Caco-2 (cell line): ENCODE results near the gene TIAM1. TPM values are rescaled to one million over a fixed set of nuclear protein-coding genes. Genes with fewer than 3 reads are reported as not detected.

Experiments
- BruUV-seq: library from RNA; stranded (reverse); fragments of 400-500 nt; replicated peaks from 2 replicates; lab custom pipeline; 2021; lab: Mats Ljungman, UMichigan
- CTCF ChIA-PET: fragments of 300-600 bp; sonication (Branson Sonifier 250); formaldehyde crosslinking; loops from one replicate; lab custom pipeline; 2022; ENCODE audit warnings: antibody characterized with exemption; lab: Charles Lee
- POLR2A ChIA-PET: fragments of 300-600 bp; sonication (Branson Sonifier 250); formaldehyde crosslinking; loops from one replicate; lab custom pipeline; 2022; ENCODE audit warnings: antibody characterized with exemption; lab: Charles Lee
- DNase-seq, 2 experiments: peaks; one replicate each; pipeline versions ENCODE4 v3.0.0 to v3.0.0-alpha.2; 2020 to 2022
- H3K27me3 ChIP-seq: replicated peaks from 2 replicates; pipeline ENCODE4 v1.6.0; 2011; ENCODE audit warnings: low read length; ENCODE audit not compliant: control insufficient read depth, insufficient read depth
- H3K36me3 ChIP-seq: 2 replicates; pipeline ENCODE4 v1.5.1; 2011; ENCODE audit warnings: low read length; ENCODE audit not compliant: control insufficient read depth, insufficient read depth
- H3K4me1 ChIP-seq: fragments of 250-450 bp; sonication (Bioruptor Pico); 2 replicates; pipeline ENCODE4 v1.5.1; 2020; ENCODE audit warnings: mild to moderate bottlenecking
- H3K4me3 ChIP-seq: 2 replicates; pipeline ENCODE4 v1.5.1; 2011; ENCODE audit warnings: low read depth, mild to moderate bottlenecking, control low read depth, low read length
- H3K9me3 ChIP-seq: fragments of 250-450 bp; sonication (Bioruptor Pico); 2 replicates; pipeline ENCODE4 v1.5.1; 2020; ENCODE audit warnings: mild to moderate bottlenecking, moderate library complexity
- H3K27ac Mint-ChIP-seq: one replicate; pipeline ENCODE4 v1.8.0; 2022; ENCODE audit warnings: mixed read lengths; ENCODE audit not compliant: unreplicated experiment
- H3K27me3 Mint-ChIP-seq: one replicate; pipeline ENCODE4 v1.8.0; 2022; ENCODE audit warnings: mixed read lengths; ENCODE audit not compliant: insufficient read depth, unreplicated experiment
- H3K36me3 Mint-ChIP-seq: one replicate; pipeline ENCODE4 v1.8.0; 2022; ENCODE audit warnings: mild to moderate bottlenecking, mixed read lengths; ENCODE audit not compliant: insufficient read depth, unreplicated experiment
- H3K4me1 Mint-ChIP-seq: one replicate; pipeline ENCODE4 v1.8.0; 2022; ENCODE audit warnings: low read depth, mixed read lengths; ENCODE audit not compliant: unreplicated experiment
- H3K4me3 Mint-ChIP-seq: one replicate; pipeline ENCODE4 v1.8.0; 2022; ENCODE audit warnings: mild to moderate bottlenecking, moderate library complexity, mixed read lengths; ENCODE audit not compliant: unreplicated experiment
- H3K9me3 Mint-ChIP-seq: one replicate; pipeline ENCODE4 v1.8.0; 2022; ENCODE audit warnings: mixed read lengths; ENCODE audit not compliant: unreplicated experiment
- intact Hi-C: fragments of 100-400 bp; cut with micrococcal nuclease; formaldehyde crosslinking; loops from one replicate; pipeline ENCODE4 v1.10.0; 2022; ENCODE audit not compliant: unreplicated experiment
- total RNA-seq: library from RNA; stranded (reverse); gene quantifications from 2 replicates; pipeline ENCODE4 v1.2.3, GENCODE V29; 2022
- TF ChIP-seq, protein P1 (sequence below), 2 experiments: fragments of 200-600 bp in 1 of 2; IDR thresholded peaks; 1 replicate in 1 of 2; 2 replicates in 1 of 2; pipeline versions ENCODE4 v1.5.1 to v1.8.0; 2011 to 2022; ENCODE audit warnings: antibody characterized with exemption in 1 of 2, control low read depth in 1 of 2, inconsistent platforms in 1 of 2, low read depth in 1 of 2, low read length in 1 of 2, mild to moderate bottlenecking in 1 of 2, moderate library complexity in 1 of 2; ENCODE audit not compliant: insufficient read depth in 1 of 2, severe bottlenecking in 1 of 2, unreplicated experiment in 1 of 2

TIAM1 gene
- total RNA-seq, 1 experiment from 2014 or later: 5.2 TPM

DNA sequence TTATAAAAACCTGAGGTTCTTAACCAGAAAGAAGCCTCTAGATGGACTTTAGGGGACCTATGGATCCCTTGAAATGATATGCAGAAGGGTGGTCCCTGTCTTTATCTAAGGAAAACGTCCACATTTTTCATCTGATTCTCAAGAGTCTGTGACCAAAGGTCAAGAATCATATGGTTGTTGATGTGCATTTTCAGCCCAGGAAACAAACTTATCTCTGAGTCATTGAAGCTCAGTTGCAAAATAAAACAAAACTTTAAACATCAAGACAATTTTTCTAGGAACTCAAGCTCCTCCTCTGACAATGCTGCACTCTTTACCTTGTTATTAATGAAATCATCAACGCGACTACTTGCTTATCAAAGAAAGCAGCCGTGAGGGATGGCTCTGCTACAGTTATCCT is 83.3 kb downstream of the TIAM1 start:
- H3K4me1 ChIP-seq: no peaks in the 10 kb centered on the region
- H3K27me3 ChIP-seq: no peaks in the 10 kb centered on the region
- TF ChIP-seq, protein P1, sequence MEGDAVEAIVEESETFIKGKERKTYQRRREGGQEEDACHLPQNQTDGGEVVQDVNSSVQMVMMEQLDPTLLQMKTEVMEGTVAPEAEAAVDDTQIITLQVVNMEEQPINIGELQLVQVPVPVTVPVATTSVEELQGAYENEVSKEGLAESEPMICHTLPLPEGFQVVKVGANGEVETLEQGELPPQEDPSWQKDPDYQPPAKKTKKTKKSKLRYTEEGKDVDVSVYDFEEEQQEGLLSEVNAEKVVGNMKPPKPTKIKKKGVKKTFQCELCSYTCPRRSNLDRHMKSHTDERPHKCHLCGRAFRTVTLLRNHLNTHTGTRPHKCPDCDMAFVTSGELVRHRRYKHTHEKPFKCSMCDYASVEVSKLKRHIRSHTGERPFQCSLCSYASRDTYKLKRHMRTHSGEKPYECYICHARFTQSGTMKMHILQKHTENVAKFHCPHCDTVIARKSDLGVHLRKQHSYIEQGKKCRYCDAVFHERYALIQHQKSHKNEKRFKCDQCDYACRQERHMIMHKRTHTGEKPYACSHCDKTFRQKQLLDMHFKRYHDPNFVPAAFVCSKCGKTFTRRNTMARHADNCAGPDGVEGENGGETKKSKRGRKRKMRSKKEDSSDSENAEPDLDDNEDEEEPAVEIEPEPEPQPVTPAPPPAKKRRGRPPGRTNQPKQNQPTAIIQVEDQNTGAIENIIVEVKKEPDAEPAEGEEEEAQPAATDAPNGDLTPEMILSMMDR (IDR thresholded peaks at IDR 0.05; ENCODE audit: insufficient read depth in 1 of 2, low read depth in 1 of 2, low read length in 1 of 2, severe bottlenecking in 1 of 2, unreplicated experiment in 1 of 2): no peak
- no peak overlapping the region for H3K27ac Mint-ChIP-seq
- no peaks in the 10 kb centered on the region for H3K9me3 Mint-ChIP-seq
- H3K9me3 ChIP-seq: no peaks in the 10 kb centered on the region
- intact Hi-C loops: no loop called here
- no peaks in the 10 kb centered on the region for H3K27me3 Mint-ChIP-seq
- ChIA-PET POLR2A (no interaction called here), CTCF (no interaction called here)
- no TSS peak for BruUV-seq
- H3K4me3 ChIP-seq: no peak overlapping the region
- H3K36me3 ChIP-seq: no peaks in the 10 kb centered on the region
- no peak overlapping the region for H3K4me3 Mint-ChIP-seq
- no peaks in the 10 kb centered on the region for H3K36me3 Mint-ChIP-seq
- H3K4me1 Mint-ChIP-seq: no peaks in the 10 kb centered on the region
- no peak for DNase-seq

GRCh38 chr21:31258073-31258472 is 86.0 kb downstream of the TIAM1 start:
- H3K4me3 Mint-ChIP-seq: no peak overlapping the region
- H3K4me3 ChIP-seq: no peak overlapping the region
- no TSS peak for BruUV-seq
- no peaks in the 10 kb centered on the region for H3K36me3 Mint-ChIP-seq
- ChIA-PET POLR2A (no interaction called here), CTCF (no interaction called here)
- H3K9me3 Mint-ChIP-seq: no peaks in the 10 kb centered on the region
- DNase-seq: no peak
- H3K4me1 ChIP-seq: no peaks in the 10 kb centered on the region
- no peaks in the 10 kb centered on the region for H3K4me1 Mint-ChIP-seq
- H3K27me3 Mint-ChIP-seq: no peaks in the 10 kb centered on the region
- H3K36me3 ChIP-seq: no peaks in the 10 kb centered on the region
- intact Hi-C loops: no loop called here
- H3K27ac Mint-ChIP-seq: no peak overlapping the region
- no peaks in the 10 kb centered on the region for H3K27me3 ChIP-seq
- TF ChIP-seq, protein P1 (IDR thresholded peaks at IDR 0.05; ENCODE audit: insufficient read depth in 1 of 2, low read depth in 1 of 2, low read length in 1 of 2, severe bottlenecking in 1 of 2, unreplicated experiment in 1 of 2): no peak
- no peaks in the 10 kb centered on the region for H3K9me3 ChIP-seq

DNA sequence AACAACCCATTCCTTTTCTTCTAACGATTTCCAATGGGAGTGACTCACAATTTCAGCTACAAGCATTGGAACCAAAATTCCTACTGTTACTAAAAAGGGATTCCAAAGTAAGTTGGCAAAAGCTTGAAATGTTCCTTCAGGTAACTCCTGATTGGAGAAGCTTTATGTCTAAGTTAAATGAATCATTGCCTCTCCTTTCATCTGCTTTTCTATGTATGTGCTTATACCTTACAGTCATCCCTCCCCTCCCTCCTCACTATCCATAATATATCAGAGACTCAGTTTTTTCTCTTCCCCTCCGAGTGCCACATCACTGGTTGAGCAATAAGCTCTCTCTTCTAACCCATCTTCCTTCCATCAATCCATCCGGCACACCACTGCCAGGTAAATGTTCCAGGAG is 86.8 kb downstream of the TIAM1 start:
- DNase-seq: no peak
- no peaks in the 10 kb centered on the region for H3K4me1 ChIP-seq
- no peaks in the 10 kb centered on the region for H3K9me3 ChIP-seq
- no peaks in the 10 kb centered on the region for H3K36me3 ChIP-seq
- Mint-ChIP-seq H3K4me3 (no peak overlapping the region), H3K9me3 (no peaks in the 10 kb centered on the region), H3K27ac (no peak overlapping the region), H3K27me3 (no peaks in the 10 kb centered on the region), H3K4me1 (no peaks in the 10 kb centered on the region), H3K36me3 (no peaks in the 10 kb centered on the region)
- no TSS peak for BruUV-seq
- no peaks in the 10 kb centered on the region for H3K27me3 ChIP-seq
- ChIA-PET CTCF (no interaction called here), POLR2A (no interaction called here)
- no peak overlapping the region for H3K4me3 ChIP-seq
- TF ChIP-seq, protein P1 (IDR thresholded peaks at IDR 0.05; ENCODE audit: insufficient read depth in 1 of 2, low read depth in 1 of 2, low read length in 1 of 2, severe bottlenecking in 1 of 2, unreplicated experiment in 1 of 2): no peak
- intact Hi-C loops: no loop called here
